GM21528 (cell line): ENCODE measurements around the gene ZNF581.

Experiments
- ATAC-seq: cut with Tn5 transposase; IDR thresholded peaks from one replicate; pipeline ENCODE4 v1.9.1; 2021; ENCODE audit warnings: mild to moderate bottlenecking, moderate library complexity; ENCODE audit not compliant: unreplicated experiment, low FRiP score

ZNF581 gene

DNA sequence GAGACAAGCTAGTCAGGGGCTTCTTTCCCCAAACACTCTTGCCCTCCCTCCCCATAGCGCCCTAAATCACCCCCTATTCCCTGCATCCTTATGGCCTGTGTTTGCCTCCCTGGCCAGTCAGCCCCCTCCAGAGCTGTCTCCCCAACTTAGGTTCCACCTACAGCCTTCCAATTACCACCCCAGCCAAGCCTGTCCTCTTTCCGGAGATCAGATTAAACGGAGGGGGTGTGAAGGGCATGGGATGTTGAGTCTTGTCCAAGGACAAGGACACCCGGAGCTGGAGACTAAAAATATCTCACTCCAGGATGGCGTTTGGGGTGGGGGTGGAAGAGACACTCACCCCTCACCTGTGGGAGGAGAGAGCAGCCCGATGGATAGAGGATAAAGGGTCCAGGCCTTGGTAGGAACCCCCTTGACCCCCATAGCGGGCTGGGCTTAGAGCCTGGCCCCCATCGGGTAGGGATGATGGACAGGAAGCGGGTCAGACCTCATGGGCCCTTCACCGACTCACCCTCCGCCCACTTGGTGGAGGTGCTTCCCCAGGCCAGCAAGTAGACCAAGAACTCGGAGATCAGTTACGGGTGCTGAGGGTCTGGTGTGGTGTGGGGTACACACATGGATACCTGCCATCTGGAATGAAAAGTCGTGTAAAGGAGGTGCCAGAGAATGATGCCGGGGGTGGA, 32.0 kb upstream of the ZNF581 start:
- ATAC-seq = no peak

GRCh38 chr19:55611983-55612645, 31.3 kb upstream of the ZNF581 start:
- ATAC-seq = no peak

DNA sequence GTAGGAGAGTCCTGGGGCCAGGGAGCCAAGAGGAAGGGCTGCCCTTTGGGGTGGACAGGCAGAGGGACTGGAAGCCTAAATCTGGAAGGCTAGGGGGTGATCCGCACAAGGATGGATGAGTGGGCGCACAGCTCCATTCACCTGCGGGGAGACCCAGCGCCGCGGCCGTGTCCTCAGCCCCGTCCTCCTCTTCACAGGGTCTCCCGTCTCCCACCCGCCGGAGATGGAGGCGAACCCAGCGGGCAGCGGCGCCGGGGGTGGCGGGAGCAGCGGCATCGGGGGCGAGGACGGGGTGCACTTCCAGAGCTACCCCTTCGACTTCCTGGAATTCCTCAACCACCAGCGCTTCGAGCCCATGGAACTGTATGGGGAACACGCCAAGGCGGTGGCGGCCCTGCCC, 30.1 kb upstream of the ZNF581 start:
- no peak for ATAC-seq

GRCh38 chr19:55613930-55614710, 29.3 kb upstream of the ZNF581 start:
- no peak for ATAC-seq

- no peak for ATAC-seq
Measured at GRCh38 chr19:55614711-55615542, 28.5 kb upstream of the ZNF581 start.

GRCh38 chr19:55615543-55616394, 27.7 kb upstream of the ZNF581 start:
- no peak for ATAC-seq

- ATAC-seq = no peak
Measured at GRCh38 chr19:55616395-55616875, 27.0 kb upstream of the ZNF581 start.

DNA sequence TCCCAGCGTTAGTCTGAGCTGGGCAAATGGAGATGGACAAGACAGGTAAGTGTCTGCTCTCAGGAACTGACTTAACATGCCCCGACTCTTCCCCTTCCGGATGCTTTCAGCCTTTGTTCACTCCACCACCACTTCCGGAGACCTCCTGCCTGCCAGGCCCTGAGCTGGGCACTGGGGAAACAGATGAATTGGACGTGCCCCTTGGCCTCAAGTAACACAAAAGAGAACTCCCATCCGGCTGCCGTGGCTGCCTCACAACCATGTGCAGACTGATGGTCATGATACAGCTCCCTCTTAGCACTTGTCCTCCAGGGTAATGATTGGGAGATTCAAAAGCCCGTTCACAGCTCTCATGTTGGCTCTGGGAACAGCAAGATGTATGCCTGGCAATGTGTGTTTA, 26.0 kb upstream of the ZNF581 start:
- ATAC-seq = no peak

DNA sequence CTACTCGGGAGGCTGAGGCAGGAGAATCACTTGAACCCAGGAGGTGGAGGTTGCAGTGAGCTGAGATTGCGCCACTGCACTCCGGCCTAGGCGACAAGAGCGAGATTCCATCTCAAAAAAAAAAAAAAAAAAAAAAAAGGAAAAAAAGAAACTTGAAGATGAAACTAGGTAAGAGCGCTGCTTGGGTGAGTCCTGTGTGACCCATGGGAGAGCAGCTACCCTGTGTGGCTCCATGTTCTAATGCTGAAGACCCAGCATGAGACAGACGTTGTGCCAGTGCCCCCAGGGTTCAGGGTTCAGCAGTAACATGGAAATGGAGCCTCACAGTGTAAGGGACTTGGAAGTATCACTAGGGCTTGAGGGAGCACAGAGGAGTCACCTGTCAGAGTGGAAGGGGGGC, 25.0 kb upstream of the ZNF581 start:
- ATAC-seq = no peak

GRCh38 chr19:55619286-55619685, 24.2 kb upstream of the ZNF581 start:
- no peak for ATAC-seq

DNA sequence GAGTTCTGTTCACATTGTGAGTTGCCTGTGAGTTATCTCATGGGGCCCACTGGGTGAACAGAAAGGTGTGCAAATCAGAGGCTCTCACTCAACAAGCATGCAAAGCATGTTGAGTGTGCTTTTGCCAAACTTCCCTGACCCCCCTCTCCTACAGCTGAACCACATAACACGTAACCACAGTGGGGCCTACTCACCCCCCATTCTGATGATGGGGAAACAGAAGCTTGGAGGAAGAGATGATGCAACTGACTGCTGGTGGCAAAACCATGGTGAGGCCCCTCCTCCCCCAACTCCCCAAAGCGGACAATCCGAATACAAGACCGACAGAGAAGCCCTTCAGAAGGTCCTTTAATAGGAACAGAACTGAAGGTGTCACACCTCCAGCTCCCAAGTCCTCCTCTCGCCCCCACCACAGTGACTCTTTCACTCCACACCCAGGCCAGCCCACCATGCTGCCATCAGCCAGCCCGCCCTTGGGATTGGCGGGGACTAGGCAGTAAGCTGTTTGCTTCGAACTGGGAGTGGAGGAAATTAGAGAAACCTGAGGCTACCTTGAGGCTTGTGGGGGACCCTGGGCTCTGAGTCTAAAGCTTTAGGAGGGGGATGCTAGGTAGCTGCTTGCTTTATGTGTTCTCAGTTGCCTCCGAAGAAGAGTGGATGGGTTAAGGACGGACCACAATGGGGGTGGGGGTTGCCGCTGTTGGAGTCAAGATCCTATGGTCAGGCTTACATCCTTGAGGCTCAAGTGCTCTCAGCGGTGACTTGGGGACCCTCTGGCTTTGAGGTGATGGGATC, 22.8 kb upstream of the ZNF581 start:
- ATAC-seq = no peak

DNA sequence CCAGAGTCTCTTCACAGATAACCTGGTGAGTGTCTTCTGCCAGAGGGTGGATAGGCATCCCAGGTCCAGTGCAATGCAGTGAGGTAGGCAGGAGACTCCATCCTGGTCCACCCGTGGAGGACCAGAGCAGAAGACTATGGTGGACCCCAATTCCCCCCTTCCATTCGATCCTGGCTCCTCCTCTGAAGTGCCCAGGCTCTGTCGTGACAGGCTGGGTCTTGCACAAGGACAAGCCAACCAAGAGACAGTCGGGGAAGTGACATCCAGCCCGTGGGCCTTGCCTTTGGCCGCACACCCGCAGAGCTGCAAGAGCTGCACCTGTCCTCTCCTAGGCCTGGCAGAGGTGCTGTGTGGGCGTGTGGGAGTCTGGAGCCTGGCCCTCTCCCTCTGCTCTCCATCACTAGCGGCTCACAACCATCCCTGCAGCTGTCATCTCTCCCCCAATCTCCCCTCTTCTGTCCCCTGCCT, 22.2 kb upstream of the ZNF581 start:
- no peak for ATAC-seq

- ATAC-seq = no peak
Measured at GRCh38 chr19:55621673-55622231, 21.7 kb upstream of the ZNF581 start.

DNA sequence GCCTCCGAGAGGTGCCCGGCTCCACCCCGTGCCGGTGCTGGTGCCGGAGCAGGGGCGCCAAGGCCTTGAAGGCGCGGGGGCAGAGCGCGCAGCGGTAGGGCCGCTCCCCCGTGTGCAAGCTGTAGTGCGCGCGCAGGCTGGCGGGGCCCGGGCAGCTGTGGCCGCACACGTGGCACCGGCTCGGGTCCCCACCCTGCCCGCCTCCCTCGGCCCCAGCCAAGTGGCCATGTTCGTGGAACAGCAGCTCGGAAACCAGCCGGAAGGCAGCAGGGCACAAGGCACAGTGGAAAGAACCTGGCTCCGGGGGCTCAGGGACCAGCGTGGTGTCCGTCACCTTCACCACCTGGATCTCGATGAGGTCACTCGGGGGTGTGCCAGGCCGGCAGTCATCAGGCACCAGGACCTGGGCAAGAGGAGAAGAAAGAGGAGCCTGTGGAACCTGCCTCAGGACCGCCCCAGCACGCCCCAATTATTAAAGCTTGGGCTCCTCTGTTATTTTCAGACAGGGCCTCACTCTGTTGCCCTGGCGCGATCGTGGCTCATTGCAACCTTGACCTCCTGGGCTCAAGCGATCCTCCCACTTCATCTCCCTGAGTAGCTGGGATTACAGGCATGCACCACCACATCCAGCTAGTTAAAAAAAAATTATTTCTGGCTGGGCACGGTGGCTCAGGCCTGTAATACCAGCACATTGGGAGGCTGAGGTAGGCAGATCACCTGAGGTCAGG, 21.0 kb upstream of the ZNF581 start:
- ATAC-seq = no peak

- ATAC-seq = no peak
Measured at GRCh38 chr19:55623130-55623529, 20.3 kb upstream of the ZNF581 start.

DNA sequence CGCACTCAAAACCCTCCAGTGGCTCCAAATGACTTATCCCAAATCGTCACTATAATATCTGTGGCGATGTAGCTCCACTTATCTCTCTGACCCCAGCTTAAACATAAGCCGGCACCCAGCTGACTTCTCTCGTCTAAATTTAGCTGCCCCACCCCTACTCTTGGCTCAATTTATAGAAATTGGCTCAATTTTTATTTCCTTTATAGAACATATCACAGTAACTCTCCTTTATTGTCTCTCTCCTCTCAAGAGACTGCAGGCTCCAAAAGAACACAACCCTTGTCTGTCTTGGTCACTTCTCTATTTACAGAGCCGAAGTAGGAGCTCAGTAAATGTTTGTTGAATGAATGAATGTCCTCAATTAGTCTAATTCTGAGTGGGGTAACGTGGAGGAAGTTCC, 19.9 kb upstream of the ZNF581 start:
- no peak for ATAC-seq

DNA sequence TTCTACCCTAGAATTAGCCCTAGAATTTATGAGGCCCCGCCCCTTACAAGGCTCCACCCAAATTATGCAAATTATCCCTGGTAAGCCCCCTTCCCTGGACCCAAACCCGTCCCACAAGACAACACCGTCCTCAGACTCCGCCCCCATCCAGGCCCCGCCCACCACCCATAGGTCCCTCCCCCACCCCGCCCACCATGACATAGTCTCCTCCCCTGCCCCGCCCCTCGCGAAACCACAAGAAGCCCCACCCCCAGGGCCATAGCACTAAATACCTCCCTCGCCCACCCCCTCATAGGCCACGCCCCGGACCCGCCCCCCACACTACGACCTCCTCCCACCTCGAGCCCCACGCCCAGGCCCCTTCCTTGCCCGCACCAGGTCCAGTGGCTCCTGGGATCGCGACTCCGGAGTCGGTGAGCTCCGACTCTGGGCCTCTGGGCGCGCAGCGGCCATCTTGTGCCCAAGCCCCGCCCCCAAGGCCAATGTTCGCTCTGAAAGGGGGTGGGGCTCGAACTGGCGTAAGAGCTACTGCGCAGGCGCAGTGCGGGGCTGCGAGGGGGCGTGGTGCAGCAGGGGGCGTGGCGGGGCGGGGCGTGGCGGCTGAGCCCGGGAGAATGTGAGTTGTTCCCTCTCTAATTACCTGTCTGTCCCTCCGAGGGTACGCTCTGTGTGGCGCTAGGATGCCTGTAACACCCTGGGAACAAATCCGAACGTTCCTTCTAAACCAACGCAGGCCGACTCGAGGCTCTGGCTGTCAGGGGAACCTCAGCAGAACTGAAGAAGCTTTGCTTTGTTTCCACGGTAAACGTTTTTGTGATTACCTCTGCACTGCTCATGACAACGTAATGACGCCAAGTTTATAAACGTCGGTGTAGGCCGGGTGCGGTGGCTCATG, 19.1 kb upstream of the ZNF581 start, which contains the start of gene ZNF784:
TSS of gene ZNF784 (minus strand) at position 458 of the 895 bp plus-strand sequence. CDS start at position 453, 5 bp downstream.
- ATAC-seq = peak; percentile 45
